SIG-M5 treated with dmso at 0.1 percent for 504 hours (cell line): ENCODE results near the gene RNF227.
A peak's percentile ranks its signal among the peaks of the same experiment; 100 is the strongest.

Experiments used
- DNase-seq: peaks from one replicate; lab custom pipeline; 2025; ENCODE audit not compliant: unreplicated experiment; lab: John Stamatoyannopoulos, UW

The RNF227 gene

DNA sequence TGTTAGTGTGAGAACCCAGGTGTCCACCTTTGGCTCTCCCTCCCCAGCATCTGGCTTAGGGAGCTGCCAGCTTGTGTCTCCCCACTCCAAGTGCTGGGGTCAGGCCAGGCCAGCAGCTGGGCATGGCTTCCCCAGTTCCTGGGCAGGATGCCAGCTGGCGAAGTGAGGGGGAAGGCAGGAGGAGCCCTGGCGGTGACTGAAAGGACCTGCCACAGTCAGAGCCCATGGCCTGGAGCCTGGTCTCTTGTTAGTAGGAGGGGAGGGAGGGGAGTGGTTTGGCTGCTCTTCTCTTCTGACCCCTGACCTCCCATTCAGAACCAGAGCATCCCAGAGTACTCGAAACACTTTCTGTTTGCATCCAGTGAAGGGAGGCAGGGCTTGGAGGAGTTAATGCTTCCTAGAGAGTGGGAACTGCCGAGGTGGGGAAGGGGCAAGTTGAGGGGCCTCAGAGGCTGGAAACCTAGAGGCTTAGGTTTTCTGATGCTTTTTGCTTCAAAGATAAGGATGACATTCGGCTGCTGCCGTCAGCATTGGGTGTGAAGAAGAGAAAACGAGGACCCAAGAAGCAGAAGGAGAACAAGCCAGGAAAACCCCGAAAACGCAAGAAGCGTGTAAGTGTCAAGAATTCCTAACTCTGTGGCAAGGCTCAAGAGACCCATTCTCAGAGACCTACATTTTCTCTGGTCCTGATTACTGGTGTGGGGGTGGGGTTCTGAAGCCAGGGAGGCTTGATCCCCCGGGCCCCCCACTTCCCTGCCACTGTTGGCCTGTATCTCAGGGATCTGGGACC is 26.7 kb downstream of the RNF227 start:
- peak; percentile 31 for DNase-seq

DNA sequence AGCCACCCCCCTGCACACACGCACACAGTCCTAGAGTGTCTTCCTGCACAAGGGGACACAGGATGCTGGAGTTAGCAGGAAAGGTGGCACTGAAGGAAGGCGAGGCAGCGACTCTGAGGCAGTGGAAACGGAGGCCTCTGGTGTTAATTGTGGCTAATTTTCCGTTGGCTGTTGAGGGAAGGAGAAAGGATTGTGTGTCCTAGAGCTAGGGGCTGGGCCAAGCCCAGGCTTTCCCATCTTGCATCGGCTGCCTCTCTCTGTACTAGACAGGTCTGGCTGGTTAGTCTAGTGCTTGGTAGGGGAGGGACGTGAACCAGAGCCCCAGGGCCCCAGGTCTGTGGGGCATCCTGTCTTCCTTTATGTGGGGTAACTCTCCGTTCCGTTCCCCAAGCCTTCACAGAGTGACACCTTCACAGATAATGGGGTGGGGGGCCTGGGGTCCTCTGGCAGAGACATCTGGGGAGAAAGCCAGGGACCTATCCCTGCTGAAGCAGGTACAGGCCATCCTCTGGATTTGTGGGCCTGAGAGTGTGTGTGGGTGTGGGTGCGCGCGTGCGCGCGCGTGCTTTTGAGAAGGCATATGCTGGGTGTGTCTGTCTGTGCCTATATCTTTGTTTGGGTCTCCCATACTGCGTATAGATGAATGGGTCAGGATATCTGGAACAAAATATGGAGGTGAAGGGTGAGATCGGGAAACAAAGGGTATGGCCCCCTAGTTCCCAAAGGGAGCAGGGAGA is 27.7 kb downstream of the RNF227 start, which contains the start of gene CHD3:
TSS of gene CHD3 (plus strand) at position 606 of the 737 bp plus-strand sequence. CDS start 212 bp downstream, outside the sequence.
- peak; percentile 60 for DNase-seq

DNA sequence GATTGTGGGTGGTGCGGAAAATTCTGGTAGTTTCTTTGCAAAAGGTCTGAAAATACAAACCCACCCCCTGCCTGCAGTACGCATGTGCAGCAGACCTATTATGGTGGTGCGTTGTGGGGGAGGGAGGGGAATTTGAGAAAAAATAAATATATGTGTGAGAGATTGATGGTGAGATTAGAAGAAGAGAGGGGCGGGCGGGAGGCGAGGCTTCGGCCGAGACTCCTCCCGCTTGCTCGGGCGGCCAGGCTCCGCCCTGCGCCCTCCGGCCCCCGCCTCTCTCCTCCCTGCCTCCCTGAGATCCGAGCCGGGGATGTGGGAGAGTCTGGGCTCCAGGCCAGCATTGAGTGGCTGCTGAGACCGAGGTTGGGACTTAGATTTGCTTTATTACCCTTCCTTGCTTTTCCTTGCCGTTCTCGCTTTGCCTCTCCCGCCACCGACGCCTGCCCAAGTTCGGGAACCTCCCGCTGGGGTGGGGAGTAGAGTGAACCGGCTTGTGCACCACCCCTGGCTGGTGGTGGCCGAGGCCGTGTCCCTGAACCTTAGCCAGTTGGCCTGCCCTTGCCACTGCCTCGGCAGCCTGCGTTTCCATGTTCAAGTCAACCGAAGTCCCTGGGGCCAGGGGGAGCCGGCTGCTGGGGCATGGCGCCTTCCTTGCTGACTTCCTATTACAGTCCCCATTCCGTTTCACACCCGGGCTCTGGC is 28.5 kb downstream of the RNF227 start:
- peak; percentile 85 for DNase-seq

DNA sequence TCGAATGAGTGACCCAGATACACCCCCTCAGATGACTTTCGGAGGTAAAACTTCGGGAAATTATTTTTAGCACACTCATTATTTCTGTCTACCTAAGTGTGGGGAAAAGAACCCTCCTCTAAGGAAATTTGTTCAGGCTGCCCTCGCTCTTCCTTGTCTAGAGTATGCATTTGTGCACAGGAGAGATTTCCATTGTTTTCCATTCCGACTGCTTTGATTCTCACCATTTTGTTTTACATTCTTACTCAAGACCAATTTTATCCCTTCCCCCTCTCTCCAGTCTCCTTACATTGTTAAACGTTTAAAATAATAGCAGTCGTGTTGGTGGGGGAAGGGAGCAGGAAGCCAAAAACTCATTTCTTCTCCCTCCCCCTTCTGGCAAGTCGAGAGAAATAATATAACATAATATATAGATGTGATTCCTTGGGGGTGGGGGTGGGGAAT is 29.0 kb downstream of the RNF227 start:
- no peak for DNase-seq

DNA sequence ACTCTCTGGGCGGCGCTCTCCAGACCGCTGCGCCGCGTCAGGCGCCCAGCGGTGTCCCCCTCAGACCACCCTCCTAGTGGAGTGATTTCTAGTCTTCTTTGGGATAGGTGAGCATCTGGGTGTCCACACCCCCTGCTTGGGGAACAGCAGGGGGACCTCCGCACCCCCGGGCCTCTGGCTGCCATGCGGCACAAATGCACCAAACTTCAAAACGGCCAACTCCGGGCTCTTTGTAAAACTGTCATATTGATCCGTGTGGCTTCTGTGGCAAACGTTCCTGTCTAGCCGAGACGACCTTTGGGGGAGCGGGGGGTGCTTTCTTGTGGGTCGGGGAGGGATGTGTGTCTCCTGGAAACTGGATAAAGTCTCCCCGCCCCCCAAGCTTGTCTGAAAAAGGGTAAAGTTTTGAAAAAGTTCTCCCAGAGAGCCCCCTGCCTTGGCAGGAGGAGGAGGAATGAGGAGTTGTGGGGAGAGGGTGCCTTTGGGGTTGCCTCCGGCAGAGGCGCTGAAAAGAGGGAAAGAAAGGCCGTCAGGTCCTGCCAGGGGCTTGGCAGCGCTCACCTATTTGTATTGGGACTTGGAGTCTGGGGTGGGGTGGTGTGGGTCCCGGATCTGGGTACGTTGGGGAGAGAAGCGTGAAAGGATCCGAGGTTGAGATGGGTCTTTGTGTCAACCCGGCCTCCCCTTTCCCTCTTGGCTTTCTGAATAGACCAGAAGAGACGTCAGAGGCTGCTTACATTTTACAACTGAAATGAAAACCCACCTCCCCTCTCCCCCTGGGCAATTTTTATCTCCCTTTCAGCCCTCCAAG is 29.7 kb downstream of the RNF227 start:
- DNase-seq = peak; percentile 62

DNA sequence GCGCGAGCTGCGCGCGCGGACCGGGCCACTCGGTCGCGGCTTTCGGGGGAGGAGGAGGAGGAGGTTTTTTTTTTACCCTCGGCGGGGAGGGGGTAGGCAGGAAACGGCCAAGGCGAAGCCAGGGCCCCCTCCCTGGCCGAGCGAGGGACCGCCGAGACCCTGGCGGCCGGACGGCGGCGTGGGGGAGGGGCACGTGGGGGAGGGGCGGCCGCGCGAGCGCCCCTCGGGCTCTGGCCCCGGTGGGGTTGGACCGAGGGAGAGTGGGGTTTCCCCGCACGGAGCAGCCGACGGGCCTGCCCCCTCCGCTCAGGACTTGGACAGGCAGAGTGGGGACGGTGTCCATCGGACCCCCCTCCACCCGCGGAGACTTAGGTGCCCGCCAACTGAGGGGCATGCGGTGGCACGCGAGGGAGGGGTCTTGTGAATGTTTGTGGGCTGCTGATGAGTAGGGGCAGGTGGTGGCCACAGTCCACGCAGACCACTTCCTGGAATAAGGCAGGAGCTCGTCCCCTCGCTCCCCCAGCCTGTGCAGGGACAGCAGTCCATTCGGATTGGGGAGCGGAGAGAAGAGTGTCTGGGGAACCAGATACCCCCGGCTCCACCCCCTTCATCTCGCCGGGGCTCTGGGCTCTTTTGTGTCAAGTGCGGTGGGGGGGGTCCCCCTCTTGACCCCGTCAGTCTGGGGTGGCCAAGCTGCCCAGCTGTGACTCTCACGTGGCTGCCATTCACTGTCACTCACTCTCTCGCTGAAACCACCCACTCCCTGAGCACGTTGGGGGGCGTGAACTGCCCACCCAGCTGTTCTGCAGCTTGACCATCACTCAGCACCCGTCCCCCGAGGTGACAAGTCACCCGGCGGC is 30.5 kb downstream of the RNF227 start:
- peak; percentile 23 for DNase-seq

DNA sequence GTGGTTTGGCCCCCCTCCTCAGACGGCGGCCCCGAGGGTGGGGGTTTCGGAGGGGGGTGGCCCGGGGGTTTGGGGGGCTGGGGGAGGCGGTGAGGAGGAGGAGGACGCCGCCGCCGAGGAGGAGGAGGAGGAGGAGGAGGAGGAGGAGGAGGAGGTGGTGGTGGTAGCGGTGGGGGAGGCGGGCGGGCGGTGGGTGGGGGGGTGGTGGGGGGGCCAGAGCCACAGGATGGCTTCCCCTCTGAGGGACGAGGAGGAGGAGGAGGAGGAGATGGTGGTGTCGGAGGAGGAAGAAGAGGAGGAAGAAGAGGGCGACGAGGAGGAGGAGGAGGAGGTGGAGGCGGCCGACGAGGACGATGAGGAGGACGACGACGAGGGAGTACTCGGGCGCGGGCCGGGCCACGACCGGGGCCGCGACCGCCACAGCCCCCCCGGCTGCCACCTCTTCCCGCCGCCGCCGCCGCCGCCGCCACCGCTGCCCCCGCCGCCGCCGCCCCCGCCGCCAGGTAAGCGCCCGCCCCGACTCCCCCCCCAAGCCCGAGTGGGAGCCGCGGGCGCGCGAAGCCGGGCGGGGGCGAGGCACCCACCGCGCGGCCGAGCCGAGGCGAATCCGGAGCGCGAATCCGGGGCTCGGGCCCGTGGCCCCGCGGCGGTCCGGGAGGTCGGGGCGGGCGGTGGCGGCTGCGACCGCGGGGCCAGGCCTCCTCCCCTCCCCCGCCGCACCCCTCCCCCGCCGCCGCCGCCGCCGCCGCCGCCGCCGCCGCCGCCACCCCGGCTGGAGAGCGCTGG is 31.3 kb downstream of the RNF227 start:
- DNase-seq = peak; percentile 6

DNA sequence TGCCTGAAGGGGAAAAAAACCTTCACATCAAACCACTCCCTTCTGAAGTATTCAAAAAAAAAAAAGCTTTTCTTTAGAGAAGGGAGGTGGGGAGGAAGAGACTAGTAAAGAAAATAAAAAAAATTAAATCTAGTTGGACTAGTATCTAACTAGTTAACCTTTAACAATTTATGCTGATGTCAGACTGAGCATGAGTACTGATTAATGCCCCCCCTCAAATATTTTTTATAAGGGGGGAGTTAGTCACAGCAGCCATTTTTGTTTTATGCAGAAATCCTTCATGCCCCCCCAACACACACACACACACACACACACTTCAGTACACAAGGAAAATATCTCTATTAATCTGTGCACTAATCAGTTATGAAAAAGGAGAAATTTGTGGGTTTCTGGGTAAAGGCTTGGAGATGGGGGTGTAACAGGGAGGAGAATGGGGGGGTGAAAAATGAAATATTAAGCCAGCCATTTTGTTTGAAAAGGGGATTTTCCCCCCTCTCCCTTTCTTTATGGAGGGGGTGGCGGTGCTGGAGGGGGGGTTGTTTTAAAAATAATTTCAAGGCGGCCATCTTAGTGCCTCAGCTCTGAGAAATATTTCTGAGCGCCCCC is 32.2 kb downstream of the RNF227 start:
- DNase-seq = peak; percentile 8

DNA sequence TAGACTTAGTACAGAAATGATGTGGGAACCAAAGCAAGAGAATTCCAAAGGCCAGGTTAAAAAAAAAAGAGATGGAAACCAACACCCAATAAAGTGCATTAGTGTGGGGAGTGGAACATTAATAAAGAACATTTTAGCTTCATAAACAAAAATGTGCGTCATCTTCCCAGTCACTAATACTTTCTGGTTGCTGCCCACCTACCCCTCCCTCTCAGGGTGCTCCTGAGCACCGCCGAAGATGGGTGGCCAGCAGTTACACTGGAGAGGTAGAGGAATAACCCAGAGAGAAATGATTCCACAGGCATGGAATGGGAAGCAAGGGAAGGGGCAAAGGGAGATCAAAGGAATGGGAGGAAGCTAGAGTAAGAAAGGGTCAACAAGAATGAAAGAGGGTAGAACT is 33.5 kb downstream of the RNF227 start:
- DNase-seq = no peak

DNA sequence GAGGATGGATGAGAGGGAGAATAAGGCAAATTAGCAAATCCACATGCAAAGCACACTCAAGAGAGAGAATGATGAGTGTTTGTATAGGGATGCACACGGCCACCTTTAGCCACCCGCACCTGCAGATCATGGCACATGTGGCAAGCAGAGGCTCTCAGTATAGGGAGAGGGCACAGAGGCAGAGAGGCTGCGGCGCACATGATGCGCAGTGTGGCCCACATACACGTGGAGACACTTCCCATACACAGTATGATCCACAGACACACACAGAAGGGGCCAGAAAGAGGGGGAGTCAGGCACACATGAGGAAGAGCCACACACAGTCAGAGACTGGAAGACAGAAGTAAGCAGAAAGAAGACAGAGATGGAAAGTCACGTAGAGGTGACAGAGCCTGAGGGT is 34.0 kb downstream of the RNF227 start:
- no peak for DNase-seq

DNA sequence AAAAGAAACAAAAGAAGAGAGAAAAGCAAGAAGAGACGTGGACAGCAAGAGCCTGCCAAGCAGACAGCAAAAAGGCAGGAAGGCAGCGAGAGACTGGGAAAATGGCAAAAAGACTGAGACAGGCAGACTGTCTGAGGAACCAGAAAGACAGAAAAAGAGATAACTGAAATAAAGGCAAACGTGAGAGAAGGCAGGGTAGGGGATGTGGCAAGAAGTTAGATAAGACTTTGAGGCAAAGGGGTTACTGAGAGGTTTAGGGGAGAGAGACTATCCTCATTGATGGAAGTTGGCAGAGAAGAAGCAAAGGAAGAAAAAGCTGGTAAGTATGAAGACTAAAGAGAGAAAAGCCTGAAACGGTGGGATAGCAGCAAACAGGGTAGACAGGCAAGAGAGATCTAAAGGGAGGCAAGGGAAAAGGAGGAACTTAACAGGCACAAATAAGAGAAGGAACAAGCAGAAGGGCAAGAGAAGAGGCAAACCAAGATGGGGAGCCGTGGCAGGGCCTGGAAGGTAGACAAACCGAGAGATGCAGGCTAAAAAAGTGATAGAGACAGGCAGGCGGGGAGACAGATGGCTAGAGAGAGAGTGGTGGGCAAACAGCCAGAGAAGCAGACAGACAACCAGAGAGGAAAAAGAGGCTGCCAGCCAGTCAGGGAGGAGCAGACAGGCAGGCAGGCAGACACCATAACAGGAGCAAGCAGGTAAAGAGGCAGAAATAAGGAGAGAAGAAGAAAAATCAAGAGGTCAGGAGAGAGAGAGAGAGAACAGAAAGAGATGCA is 34.6 kb downstream of the RNF227 start:
- peak; percentile 44 for DNase-seq

DNA sequence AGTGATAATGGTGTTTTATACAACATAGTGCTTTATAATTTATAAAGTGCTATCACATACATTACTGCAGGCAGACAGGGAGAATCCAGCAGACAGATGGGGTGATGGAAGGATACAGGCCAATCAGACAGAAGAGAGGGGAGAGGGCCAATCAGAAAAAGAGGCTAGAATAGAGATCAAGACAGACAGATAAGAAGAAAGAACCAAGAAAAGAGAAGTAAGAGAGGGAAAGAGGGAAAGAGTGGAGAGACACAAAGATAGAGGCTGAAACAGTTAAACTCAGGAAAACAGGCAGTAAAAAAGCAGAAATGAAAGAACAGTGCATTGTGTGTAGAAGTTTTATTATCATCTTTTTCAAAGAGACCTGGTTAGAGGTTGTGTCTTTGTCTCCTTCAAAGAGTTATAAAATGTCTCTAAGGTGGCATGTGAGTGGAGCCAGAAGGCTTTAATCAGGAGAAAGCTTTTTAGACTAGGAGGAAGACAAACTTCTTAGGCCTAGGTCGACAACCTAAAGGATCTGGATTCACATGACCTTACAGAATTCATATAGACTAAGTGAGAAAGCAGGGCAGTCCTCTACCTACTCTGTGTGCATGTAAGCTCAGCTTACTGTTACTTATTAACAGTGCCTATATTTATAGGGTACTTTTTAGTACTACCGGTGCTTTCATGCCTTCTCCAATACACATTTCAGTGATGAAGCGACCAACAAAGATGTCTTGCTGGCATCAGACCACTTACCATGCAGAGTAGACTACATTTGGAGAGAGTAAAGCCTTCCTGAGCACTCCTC is 35.8 kb downstream of the RNF227 start:
- peak; percentile 78 for DNase-seq

DNA sequence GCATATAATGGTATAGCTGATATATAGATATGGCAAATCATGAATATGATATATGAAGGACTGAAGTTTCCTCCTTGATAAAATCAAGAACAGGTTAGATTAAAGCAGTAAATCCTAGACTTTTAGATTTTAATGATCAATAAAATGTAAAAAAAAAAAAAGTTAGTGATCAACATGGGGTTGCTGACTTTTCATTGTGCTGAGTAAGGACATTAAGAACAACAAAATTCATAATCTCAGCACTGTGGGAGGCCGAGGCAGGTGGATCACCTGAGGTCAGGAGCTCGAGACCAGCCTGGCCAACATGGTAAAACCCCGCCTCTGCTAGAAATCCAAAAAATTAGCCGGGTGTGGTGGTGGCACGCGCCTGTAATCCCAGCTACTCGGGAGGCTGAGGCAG is 37.9 kb downstream of the RNF227 start:
- DNase-seq = no peak

DNA sequence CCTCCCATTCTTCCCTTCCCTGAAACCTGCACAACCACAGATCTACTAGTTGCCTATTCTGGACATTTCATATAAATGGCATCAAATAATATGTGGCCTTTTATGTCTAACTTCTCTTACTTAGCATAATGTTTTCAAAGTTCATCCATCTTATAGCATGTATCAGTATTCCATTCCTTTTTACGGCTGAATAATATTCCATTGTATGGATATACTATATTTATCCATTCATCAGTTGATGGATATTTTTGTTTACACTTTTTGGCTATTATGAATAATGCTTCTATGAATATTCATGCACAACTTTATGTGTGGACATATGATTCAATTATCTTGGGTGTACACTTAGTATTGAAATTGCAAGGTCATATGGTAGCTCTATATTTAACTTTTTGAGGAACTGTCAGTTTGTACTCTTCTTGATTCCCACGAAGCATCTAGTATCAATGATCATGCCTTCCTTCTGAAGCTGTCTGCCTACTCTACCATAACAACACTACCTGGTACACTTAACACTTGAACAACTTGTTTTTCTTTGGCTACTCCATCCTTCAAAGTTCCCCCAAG is 40.2 kb downstream of the RNF227 start:
- DNase-seq = no peak

DNA sequence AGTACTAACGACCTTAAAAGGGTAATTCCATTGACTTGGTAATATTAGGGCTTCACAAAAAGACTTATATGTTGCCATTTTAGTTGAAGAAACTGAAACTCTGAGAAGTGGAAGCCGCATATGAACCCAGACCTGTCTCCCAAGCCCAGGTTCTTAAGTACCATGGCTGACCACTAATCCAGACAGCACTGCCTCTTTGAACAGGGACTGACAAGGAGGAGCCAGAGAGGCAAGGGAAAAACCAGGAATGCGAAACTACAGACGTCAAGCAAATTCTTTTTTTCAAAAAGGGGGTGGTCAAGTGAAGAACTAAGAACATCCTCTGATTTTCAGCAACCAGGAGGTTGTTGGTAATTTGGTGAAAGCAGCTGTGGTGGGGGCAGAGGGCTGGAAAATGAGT is 43.0 kb downstream of the RNF227 start:
- DNase-seq = no peak

DNA sequence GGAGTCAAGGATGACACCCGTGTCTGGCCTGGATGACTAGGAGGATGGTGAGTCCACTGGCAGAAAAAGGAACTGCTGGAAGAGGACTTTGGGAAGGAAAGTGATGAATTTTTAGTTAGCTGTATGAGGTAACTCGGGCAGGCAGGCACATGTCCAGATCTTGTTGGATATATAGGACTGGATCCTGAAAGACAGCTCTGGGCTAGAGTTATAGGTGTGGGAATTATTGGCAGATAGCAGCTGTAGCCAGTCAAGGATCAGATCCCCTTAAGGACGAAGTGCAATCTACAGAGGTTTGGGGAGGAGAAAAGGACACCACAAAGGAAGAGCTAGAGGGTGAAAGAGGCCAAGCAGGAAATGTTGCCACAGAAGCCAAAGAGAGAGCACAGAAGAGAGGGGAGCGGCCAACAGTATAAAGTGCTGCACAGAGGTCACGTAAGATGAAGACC is 48.2 kb downstream of the RNF227 start:
- peak; percentile 21 for DNase-seq
